HL-60 (cell line): ENCODE results near the gene PRDM15.

Source experiments
- DNase-seq, 2 experiments: peaks; one replicate each; pipeline ENCODE4 v3.0.0-alpha.2; 2010 to 2020; ENCODE audit warnings: low read depth in 1 of 2, low spot score in 1 of 2
- H3K27ac ChIP-seq: fragments of 250-450 bp; sonication (Bioruptor Pico); replicated peaks from 2 replicates; pipeline ENCODE4 v1.5.1; 2020; ENCODE audit warnings: mild to moderate bottlenecking, moderate library complexity
- H3K27me3 ChIP-seq: fragments of 250-450 bp; sonication (Bioruptor Pico); 2 replicates; pipeline ENCODE4 v1.5.1; 2021; ENCODE audit warnings: mild to moderate bottlenecking, moderate library complexity; ENCODE audit not compliant: insufficient read depth, poor library complexity, severe bottlenecking
- H3K4me3 ChIP-seq: replicated peaks from 2 replicates; pipeline ENCODE4 v1.5.1; 2011; ENCODE audit warnings: mild to moderate bottlenecking, control low read depth, low read length; ENCODE audit not compliant: insufficient read depth
- CTCF ChIP-seq: IDR thresholded peaks from one replicate; pipeline ENCODE4 v1.5.1; 2011; ENCODE audit warnings: low read length, control low read depth, inconsistent platforms; ENCODE audit not compliant: insufficient read depth
- GABPA ChIP-seq: IDR thresholded peaks from 2 replicates; pipeline ENCODE4 v1.6.1; 2012; ENCODE audit warnings: low read depth
- POLR2AphosphoS5 ChIP-seq: IDR thresholded peaks from 2 replicates; pipeline ENCODE4 v1.6.1; 2012; ENCODE audit warnings: low read depth
- REST ChIP-seq: IDR thresholded peaks from 2 replicates; pipeline ENCODE4 v1.6.1; 2012; ENCODE audit warnings: low read depth; ENCODE audit not compliant: insufficient replicate concordance
- SPI1 ChIP-seq: IDR thresholded peaks from 2 replicates; pipeline ENCODE4 v1.6.1; 2012; ENCODE audit warnings: low read depth, mild to moderate bottlenecking, borderline replicate concordance

The PRDM15 gene

DNA sequence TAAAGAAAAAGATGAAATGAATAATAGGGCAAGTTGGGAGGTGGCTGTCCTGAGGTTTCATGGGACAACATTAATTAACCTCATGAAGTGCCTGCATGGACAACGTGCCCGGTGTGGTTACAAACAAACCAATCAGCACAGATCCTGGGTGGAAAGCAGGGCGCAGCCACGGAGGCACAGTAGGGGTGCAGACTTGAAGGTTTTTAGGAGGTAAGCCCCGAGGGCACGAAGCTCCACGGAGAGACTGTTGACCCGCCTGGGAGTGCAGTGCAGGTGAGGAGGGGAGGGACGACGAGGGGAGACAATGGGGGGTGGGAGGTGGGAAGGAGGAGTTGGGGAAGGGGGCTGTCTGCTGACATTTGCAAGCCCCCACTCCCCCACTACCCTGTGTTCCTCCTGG is 110.0 kb downstream of the PRDM15 start:
- Histone ChIP-seq H3K27ac (no peak overlapping the region), H3K27me3 (peaks cover 34% of the 10 kb centered on the region), H3K4me3 (no peak overlapping the region)
- TF ChIP-seq GABPA (no peak), POLR2AphosphoS5 (no peak), REST (no peak), CTCF (no peak), SPI1 (no peak)
- no peak for DNase-seq

- peaks cover 32% of the 10 kb centered on the region for H3K27me3 ChIP-seq
- H3K4me3 ChIP-seq, result no peak overlapping the region
- H3K27ac ChIP-seq, result no peak overlapping the region
- DNase-seq, result no peak
- TF ChIP-seq GABPA (no peak), REST (no peak), CTCF (no peak)
Observed at GRCh38 chr21:41768437-41769042, 110.6 kb downstream of the PRDM15 start.

DNA sequence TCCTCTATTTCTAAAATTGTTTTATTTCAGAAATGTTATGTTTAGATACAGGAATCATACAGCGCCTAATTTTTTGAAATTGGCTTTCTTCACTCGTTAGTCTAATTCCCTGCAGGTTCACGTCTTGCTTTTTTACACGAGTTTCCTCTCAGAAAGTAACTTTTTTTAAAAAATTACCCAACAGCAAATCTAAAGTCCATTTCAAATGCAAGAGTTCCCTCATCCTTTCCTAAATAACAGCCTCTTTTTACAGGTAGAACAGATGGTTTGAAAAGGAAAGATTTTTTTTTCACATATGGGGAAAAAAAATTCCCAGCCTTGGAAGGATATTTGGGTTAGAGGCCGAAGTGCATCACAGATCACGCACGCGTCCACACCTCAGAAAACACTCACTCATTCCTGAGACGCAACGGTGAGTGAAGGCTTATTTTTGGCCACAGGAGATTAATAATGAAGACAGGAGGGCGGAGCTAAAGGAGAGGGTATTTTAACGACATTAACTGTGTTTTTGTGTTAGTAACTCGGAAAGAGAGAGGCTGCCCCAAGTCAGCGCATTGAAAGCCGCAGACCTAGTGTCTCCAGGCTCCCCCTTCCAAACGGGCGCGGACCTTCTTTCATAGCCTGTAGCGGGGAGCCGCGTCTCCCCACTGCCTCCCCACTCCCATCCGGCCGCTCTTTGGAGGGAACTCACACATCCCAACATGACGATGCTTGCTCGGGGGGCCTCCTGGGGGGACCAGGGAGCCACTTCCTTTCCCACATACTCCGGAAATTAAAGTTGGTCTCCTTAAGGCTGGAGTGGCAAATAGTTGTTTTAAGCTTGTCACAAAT is 111.3 kb downstream of the PRDM15 start:
- peaks cover 36% of the 10 kb centered on the region for H3K27me3 ChIP-seq
- no peak overlapping the region for H3K4me3 ChIP-seq
- DNase-seq, result no peak
- TF ChIP-seq POLR2AphosphoS5 (no peak), CTCF (no peak), SPI1 (no peak), REST (no peak), GABPA (no peak)
- H3K27ac ChIP-seq, result no peak overlapping the region
